Measurements from ENCODE around the gene NEK1.

DNA sequence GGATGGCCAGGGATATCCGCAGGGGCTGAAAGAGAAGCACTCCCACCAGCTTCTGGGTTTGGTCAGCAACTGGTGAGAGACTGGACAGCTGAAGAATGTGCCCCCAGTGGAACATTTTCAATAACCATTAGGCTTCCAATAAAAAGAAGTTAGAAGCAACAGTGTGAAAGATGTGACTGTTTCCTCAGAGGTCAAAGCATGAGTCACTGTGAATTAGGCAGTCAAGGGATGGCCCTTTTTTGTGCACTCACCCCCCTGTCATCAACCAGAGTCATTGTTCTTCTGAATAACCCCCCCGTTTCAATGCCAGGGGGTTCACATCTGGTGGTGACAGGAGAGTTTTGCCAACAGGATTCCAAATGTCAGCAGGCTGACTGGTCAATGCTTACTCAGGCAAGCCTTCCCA, 267.1 kb downstream of the NEK1 start:
- TF ChIP-seq, protein P1, sequence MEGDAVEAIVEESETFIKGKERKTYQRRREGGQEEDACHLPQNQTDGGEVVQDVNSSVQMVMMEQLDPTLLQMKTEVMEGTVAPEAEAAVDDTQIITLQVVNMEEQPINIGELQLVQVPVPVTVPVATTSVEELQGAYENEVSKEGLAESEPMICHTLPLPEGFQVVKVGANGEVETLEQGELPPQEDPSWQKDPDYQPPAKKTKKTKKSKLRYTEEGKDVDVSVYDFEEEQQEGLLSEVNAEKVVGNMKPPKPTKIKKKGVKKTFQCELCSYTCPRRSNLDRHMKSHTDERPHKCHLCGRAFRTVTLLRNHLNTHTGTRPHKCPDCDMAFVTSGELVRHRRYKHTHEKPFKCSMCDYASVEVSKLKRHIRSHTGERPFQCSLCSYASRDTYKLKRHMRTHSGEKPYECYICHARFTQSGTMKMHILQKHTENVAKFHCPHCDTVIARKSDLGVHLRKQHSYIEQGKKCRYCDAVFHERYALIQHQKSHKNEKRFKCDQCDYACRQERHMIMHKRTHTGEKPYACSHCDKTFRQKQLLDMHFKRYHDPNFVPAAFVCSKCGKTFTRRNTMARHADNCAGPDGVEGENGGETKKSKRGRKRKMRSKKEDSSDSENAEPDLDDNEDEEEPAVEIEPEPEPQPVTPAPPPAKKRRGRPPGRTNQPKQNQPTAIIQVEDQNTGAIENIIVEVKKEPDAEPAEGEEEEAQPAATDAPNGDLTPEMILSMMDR (IDR thresholded peaks at IDR 0.05; ENCODE audit: borderline replicate concordance, extremely low read depth, low read length, poor library complexity, severe bottlenecking): no peak
- TF ChIP-seq EZH2 (IDR thresholded peaks at IDR 0.05; ENCODE audit: borderline replicate concordance, low read depth, low read length, severe bottlenecking): no peak
